Liver (tissue), 9 donors: Measurements from ENCODE around the gene SYNE4. TPM values are rescaled to one million over a fixed set of nuclear protein-coding genes. Genes with fewer than 3 reads are reported as not detected.

Experiments
- DNase-seq: peaks from one replicate; pipeline ENCODE4 v3.0.0-alpha.2; 2017; ENCODE audit warnings: low spot score
- H3K27ac ChIP-seq, 2 donors: one replicate each; pipeline ENCODE4 v1.7.0; 2013; ENCODE audit warnings: inconsistent platforms in 2 of 2, low read length in 2 of 2, control low read depth in 1 of 2, low read depth in 1 of 2, mild to moderate bottlenecking in 1 of 2
- H3K27me3 ChIP-seq, 4 donors: one replicate each; pipeline versions ENCODE4 v1.6.1 to v1.7.0; 2013; ENCODE audit warnings: low read length in 3 of 4, inconsistent platforms in 1 of 4, mild to moderate bottlenecking in 1 of 4, moderate library complexity in 1 of 4; ENCODE audit not compliant: control insufficient read depth in 4 of 4, insufficient read depth in 4 of 4
- H3K36me3 ChIP-seq, 4 donors: one replicate each; pipeline versions ENCODE4 v1.6.1 to v1.7.0; 2013; ENCODE audit warnings: low read length in 3 of 4, mild to moderate bottlenecking in 3 of 4, low read depth in 1 of 4, moderate library complexity in 1 of 4; ENCODE audit not compliant: control insufficient read depth in 4 of 4, insufficient read depth in 3 of 4
- H3K4me1 ChIP-seq, 4 donors: one replicate each; pipeline versions ENCODE4 v1.6.1 to v1.7.0; 2013; ENCODE audit warnings: low read length in 3 of 4, mild to moderate bottlenecking in 3 of 4, moderate library complexity in 1 of 4; ENCODE audit not compliant: control insufficient read depth in 4 of 4, insufficient read depth in 4 of 4
- H3K4me3 ChIP-seq, 3 donors: one replicate each; pipeline versions ENCODE4 v1.6.1 to v1.7.0; 2013; ENCODE audit warnings: low read length in 3 of 3, control low read depth in 1 of 3, low read depth in 1 of 3, mild to moderate bottlenecking in 1 of 3
- H3K9ac ChIP-seq, 2 donors: one replicate each; pipeline ENCODE4 v1.7.0; 2013; ENCODE audit warnings: low read length in 2 of 2, mild to moderate bottlenecking in 2 of 2, moderate library complexity in 2 of 2, control low read depth in 1 of 2, low read depth in 1 of 2
- H3K9me3 ChIP-seq, 4 donors: one replicate each; pipeline versions ENCODE4 v1.6.1 to v1.7.0; 2013; ENCODE audit warnings: low read length in 3 of 4; ENCODE audit not compliant: control insufficient read depth in 4 of 4
- EGR1 ChIP-seq, 2 donors: IDR thresholded peaks; 2 replicates each; pipeline ENCODE4 v1.6.1; 2016 to 2018; ENCODE audit warnings: antibody characterized with exemption in 2 of 2, low read depth in 2 of 2
- FOXA1 ChIP-seq: IDR thresholded peaks from 2 replicates; pipeline ENCODE4 v1.6.1; 2016; ENCODE audit warnings: antibody characterized with exemption
- GABPA ChIP-seq, 2 donors: IDR thresholded peaks in 1 of 2; conservative IDR thresholded peaks in 1 of 2; 2 replicates each; pipeline ENCODE4 v1.6.1; 2016; ENCODE audit warnings: antibody characterized with exemption in 2 of 2, mild to moderate bottlenecking in 1 of 2, moderate library complexity in 1 of 2
- HNF4A ChIP-seq, 2 donors: conservative IDR thresholded peaks; 2 replicates each; pipeline ENCODE4 v1.6.1; 2016; ENCODE audit warnings: antibody characterized with exemption in 2 of 2, mild to moderate bottlenecking in 2 of 2
- HNF4G ChIP-seq: IDR thresholded peaks from 2 replicates; pipeline ENCODE4 v1.6.1; 2016; ENCODE audit warnings: antibody characterized with exemption
- JUND ChIP-seq, 2 donors: IDR thresholded peaks; 2 replicates each; pipeline ENCODE4 v1.6.1; 2016; ENCODE audit warnings: antibody characterized with exemption in 2 of 2
- NR2F2 ChIP-seq: IDR thresholded peaks from 2 replicates; pipeline ENCODE4 v1.6.1; 2016; ENCODE audit warnings: antibody characterized with exemption
- RAD21 ChIP-seq, 2 donors: IDR thresholded peaks; 2 replicates each; pipeline ENCODE4 v1.6.1; 2016; ENCODE audit warnings: antibody characterized with exemption in 2 of 2, mild to moderate bottlenecking in 2 of 2
- RXRA ChIP-seq, 2 donors: IDR thresholded peaks; 2 replicates each; pipeline ENCODE4 v1.6.1; 2017 to 2018; ENCODE audit warnings: antibody characterized with exemption in 2 of 2, mild to moderate bottlenecking in 1 of 2
- SP1 ChIP-seq: IDR thresholded peaks from 2 replicates; pipeline ENCODE4 v1.6.1; 2018; ENCODE audit warnings: antibody characterized with exemption, mild to moderate bottlenecking
- TAF1 ChIP-seq: conservative IDR thresholded peaks from 2 replicates; pipeline ENCODE4 v1.6.1; 2016; ENCODE audit warnings: antibody characterized with exemption, mild to moderate bottlenecking
- YY1 ChIP-seq: IDR thresholded peaks from 2 replicates; pipeline ENCODE4 v1.6.1; 2016; ENCODE audit warnings: antibody characterized with exemption, mild to moderate bottlenecking
- WGBS: extraction: QIAGEN DNeasy Blood & Tissue Kit; methylation state at CpG from one replicate; pipeline ENCODE4 v1.1.7; 2013; 5-methylcytosine and 5-hydroxymethylcytosine counted together
- polyA plus RNA-seq, 2 donors: library from polyadenylated mRNA; stranded (reverse) in 1 of 2; unstranded in 1 of 2; fragments of 200-250 nt in 1 of 2; fragments of >200 nt in 1 of 2; fragmentation: Nextera tagmentation in 1 of 2; extraction: Ambion mirVana in 1 of 2; gene quantifications; one replicate each; pipeline versions ENCODE4 v1.2.1 to v1.2.3, GENCODE V29; 2013 to 2015
- total RNA-seq, 2 donors: library from RNA; depleted of rRNA; stranded (reverse); fragments of >200 nt; gene quantifications; one replicate each; pipeline ENCODE4 v1.2.3, GENCODE V29; 2014
- TF ChIP-seq, protein P1 (sequence below): IDR thresholded peaks from 2 replicates; pipeline ENCODE4 v1.6.1; 2016; ENCODE audit warnings: antibody characterized with exemption
- TF ChIP-seq, protein P2 (sequence below): IDR thresholded peaks from 2 replicates; pipeline ENCODE4 v1.6.1; 2016; ENCODE audit warnings: antibody characterized with exemption
- TF ChIP-seq, protein P3 (sequence below): fragments of 150-350 bp; IDR thresholded peaks from 2 replicates; pipeline ENCODE4 v1.5.1; 2017; ENCODE audit warnings: improper control_type of control experiment, low read depth, low read length; ENCODE audit not compliant: missing input control
- TF ChIP-seq, protein P4 (sequence below): IDR thresholded peaks from 2 replicates; pipeline ENCODE4 v1.6.1; 2016; ENCODE audit warnings: antibody characterized with exemption
- TF ChIP-seq, protein P5 (sequence below): IDR thresholded peaks from 2 replicates; pipeline ENCODE4 v1.6.1; 2016; ENCODE audit warnings: antibody characterized with exemption, mild to moderate bottlenecking
- donor health status: healthy.
- donor health status: healthy.
- donor health status: healthy.
- donor health status: healthy.
- donor health status: healthy.

The SYNE4 gene
- total and polyA plus RNA-seq, 4 donors = 1.8 to 5.7 (median 4.3) TPM

DNA sequence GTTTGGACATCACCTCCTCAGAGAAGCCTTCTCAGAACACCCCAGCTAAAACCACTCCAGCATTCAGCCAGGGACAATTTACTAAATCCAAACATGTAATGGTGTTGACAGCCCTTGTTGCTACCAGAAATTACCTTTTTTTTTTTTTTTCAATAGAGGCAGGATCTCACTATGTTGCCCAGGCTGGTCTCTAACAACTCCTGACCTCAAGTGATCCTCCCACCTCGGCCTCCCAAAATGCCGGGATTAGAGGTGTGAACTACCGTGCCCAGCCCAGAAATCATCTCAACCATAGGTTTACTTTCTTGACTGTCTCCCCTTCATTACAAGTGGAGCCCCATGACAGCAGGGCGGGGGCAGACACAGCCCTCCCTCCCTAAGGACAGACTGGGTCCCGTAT is 14.8 kb upstream of the SYNE4 start:
- Histone ChIP-seq H3K9me3 (no peaks in the 10 kb centered on the region), H3K36me3 (no peaks in the 10 kb centered on the region), H3K27ac (no peak overlapping the region), H3K27me3 (no peaks in the 10 kb centered on the region), H3K4me3 (no peak overlapping the region), H3K4me1 (no peaks in the 10 kb centered on the region), H3K9ac (no peak overlapping the region)
- DNase-seq = no peak
- WGBS = 98% methylated on average over 5 of the region's 5 CpGs
- TF ChIP-seq FOXA1 (no peak), EGR1 (IDR thresholded peaks at IDR 0.05; ENCODE audit: low read depth in 2 of 2) (no peak), JUND (IDR thresholded peaks at IDR 0.05) (no peak), TAF1 (no peak), HNF4A (conservative IDR thresholded peaks at IDR 0.05) (no peak), RXRA (IDR thresholded peaks at IDR 0.05) (no peak), HNF4G (no peak), RAD21 (IDR thresholded peaks at IDR 0.05) (no peak), YY1 (no peak), NR2F2 (no peak), SP1 (no peak)
- TF ChIP-seq, protein P1, sequence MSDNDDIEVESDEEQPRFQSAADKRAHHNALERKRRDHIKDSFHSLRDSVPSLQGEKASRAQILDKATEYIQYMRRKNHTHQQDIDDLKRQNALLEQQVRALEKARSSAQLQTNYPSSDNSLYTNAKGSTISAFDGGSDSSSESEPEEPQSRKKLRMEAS = no peak
- TF ChIP-seq, protein P2, sequence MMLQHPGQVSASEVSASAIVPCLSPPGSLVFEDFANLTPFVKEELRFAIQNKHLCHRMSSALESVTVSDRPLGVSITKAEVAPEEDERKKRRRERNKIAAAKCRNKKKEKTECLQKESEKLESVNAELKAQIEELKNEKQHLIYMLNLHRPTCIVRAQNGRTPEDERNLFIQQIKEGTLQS = no peak
- TF ChIP-seq, protein P3, sequence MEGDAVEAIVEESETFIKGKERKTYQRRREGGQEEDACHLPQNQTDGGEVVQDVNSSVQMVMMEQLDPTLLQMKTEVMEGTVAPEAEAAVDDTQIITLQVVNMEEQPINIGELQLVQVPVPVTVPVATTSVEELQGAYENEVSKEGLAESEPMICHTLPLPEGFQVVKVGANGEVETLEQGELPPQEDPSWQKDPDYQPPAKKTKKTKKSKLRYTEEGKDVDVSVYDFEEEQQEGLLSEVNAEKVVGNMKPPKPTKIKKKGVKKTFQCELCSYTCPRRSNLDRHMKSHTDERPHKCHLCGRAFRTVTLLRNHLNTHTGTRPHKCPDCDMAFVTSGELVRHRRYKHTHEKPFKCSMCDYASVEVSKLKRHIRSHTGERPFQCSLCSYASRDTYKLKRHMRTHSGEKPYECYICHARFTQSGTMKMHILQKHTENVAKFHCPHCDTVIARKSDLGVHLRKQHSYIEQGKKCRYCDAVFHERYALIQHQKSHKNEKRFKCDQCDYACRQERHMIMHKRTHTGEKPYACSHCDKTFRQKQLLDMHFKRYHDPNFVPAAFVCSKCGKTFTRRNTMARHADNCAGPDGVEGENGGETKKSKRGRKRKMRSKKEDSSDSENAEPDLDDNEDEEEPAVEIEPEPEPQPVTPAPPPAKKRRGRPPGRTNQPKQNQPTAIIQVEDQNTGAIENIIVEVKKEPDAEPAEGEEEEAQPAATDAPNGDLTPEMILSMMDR = no peak
- TF ChIP-seq, protein P4, sequence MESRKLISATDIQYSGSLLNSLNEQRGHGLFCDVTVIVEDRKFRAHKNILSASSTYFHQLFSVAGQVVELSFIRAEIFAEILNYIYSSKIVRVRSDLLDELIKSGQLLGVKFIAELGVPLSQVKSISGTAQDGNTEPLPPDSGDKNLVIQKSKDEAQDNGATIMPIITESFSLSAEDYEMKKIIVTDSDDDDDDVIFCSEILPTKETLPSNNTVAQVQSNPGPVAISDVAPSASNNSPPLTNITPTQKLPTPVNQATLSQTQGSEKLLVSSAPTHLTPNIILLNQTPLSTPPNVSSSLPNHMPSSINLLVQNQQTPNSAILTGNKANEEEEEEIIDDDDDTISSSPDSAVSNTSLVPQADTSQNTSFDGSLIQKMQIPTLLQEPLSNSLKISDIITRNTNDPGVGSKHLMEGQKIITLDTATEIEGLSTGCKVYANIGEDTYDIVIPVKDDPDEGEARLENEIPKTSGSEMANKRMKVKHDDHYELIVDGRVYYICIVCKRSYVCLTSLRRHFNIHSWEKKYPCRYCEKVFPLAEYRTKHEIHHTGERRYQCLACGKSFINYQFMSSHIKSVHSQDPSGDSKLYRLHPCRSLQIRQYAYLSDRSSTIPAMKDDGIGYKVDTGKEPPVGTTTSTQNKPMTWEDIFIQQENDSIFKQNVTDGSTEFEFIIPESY = no peak

DNA sequence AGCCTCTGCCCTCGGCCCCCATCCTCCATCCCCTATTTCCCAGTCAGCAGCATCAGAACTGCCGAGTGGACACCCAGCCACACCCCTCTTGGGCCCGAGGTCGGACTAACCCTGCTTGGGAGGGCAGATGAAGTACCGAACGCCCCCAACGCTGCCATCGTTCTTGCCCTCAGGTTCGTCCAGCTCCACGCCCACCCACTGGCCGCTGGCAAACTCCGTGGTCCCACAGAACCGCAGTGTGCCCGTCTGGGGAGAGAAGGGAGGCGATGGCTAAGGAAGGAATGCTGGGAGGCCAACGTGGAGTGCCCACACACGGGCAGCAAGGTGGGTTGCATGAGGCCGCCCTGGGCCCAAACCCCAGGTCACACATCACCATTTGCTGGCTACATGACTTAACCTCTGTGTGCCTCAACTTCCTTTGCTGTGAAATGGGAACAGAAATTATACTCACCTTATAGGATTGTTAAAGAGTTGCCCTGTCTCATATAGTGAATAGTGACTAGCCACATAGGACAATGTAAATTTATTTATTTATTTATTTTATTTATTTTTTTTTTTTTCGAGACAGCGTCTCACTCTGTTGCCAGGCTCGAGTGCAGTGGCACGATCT is 10.6 kb upstream of the SYNE4 start:
- H3K9me3 ChIP-seq = no peaks in the 10 kb centered on the region
- H3K27me3 ChIP-seq = no peaks in the 10 kb centered on the region
- DNase-seq = no peak
- no peak overlapping the region for H3K4me3 ChIP-seq
- H3K4me1 ChIP-seq = peaks cover 0 to 8% (median 6%) of the 10 kb centered on the region in 4 donors
- WGBS = 94% methylated on average over 22 of the region's 22 CpGs
- no peak overlapping the region for H3K27ac ChIP-seq
- no peak overlapping the region for H3K9ac ChIP-seq
- no peaks in the 10 kb centered on the region for H3K36me3 ChIP-seq
- no peak for TF ChIP-seq HNF4A (conservative IDR thresholded peaks at IDR 0.05)
- TF ChIP-seq, protein P2 = no peak
- TF ChIP-seq GABPA (IDR thresholded peaks at IDR 0.05 in 1 of 2, conservative IDR thresholded peaks at IDR 0.05 in 1 of 2) = no peak
- no peak for TF ChIP-seq NR2F2
- TF ChIP-seq HNF4G = no peak
- no peak for TF ChIP-seq RAD21 (IDR thresholded peaks at IDR 0.05)
- TF ChIP-seq JUND (IDR thresholded peaks at IDR 0.05) = no peak
- no peak for TF ChIP-seq TAF1
- TF ChIP-seq, protein P1 = no peak
- TF ChIP-seq EGR1 (IDR thresholded peaks at IDR 0.05; ENCODE audit: low read depth in 2 of 2) = no peak
- TF ChIP-seq, protein P3 = no peak
- no peak for TF ChIP-seq SP1
- TF ChIP-seq, protein P4 = no peak
- TF ChIP-seq, protein P5, sequence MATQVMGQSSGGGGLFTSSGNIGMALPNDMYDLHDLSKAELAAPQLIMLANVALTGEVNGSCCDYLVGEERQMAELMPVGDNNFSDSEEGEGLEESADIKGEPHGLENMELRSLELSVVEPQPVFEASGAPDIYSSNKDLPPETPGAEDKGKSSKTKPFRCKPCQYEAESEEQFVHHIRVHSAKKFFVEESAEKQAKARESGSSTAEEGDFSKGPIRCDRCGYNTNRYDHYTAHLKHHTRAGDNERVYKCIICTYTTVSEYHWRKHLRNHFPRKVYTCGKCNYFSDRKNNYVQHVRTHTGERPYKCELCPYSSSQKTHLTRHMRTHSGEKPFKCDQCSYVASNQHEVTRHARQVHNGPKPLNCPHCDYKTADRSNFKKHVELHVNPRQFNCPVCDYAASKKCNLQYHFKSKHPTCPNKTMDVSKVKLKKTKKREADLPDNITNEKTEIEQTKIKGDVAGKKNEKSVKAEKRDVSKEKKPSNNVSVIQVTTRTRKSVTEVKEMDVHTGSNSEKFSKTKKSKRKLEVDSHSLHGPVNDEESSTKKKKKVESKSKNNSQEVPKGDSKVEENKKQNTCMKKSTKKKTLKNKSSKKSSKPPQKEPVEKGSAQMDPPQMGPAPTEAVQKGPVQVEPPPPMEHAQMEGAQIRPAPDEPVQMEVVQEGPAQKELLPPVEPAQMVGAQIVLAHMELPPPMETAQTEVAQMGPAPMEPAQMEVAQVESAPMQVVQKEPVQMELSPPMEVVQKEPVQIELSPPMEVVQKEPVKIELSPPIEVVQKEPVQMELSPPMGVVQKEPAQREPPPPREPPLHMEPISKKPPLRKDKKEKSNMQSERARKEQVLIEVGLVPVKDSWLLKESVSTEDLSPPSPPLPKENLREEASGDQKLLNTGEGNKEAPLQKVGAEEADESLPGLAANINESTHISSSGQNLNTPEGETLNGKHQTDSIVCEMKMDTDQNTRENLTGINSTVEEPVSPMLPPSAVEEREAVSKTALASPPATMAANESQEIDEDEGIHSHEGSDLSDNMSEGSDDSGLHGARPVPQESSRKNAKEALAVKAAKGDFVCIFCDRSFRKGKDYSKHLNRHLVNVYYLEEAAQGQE = no peak
- no peak for TF ChIP-seq FOXA1
- no peak for TF ChIP-seq YY1
